Activated naive CD4-positive, alpha-beta T cell treated with anti-CD3 and anti-CD28 coated beads, Interleukin-2, amount 50 U/mL, for 72 hours (primary cell): ENCODE results near the gene RERG. TPM values are rescaled to one million over a fixed set of nuclear protein-coding genes. Genes with fewer than 3 reads are reported as not detected.

Experiments
- ATAC-seq, 2 donors: fragments of 150-1000 bp; cut with Tn5 transposase; 2 replicates each; pipeline ENCODE4 v1.10.0; 2021; ENCODE audit warnings: mild to moderate bottlenecking in 2 of 2, moderate library complexity in 2 of 2
- DNase-seq, 2 donors: peaks; one replicate each; pipeline ENCODE4 v3.0.0; 2021 to 2022; ENCODE audit warnings: low spot score in 2 of 2
- H3K27ac Mint-ChIP-seq, 2 donors: one replicate each; pipeline ENCODE4 v1.8.0; 2022; ENCODE audit warnings: mild to moderate bottlenecking in 2 of 2, mixed read lengths in 2 of 2
- H3K36me3 Mint-ChIP-seq, 2 donors: one replicate each; pipeline ENCODE4 v1.8.0; 2022; ENCODE audit warnings: mixed read lengths in 2 of 2
- H3K9me3 Mint-ChIP-seq, 2 donors: one replicate each; pipeline ENCODE4 v1.8.0; 2022; ENCODE audit warnings: mixed read lengths in 2 of 2
- total RNA-seq, 2 donors: library from RNA; stranded (reverse); gene quantifications; one replicate each; pipeline ENCODE4 v1.2.3, GENCODE V29; 2022

RERG gene
- total RNA-seq, 2 donors from 2014 or later = not detected

- ATAC-seq (no peak), DNase-seq (no peak)
- no peaks in the 10 kb centered on the region for H3K9me3 Mint-ChIP-seq
- no peaks in the 10 kb centered on the region for H3K36me3 Mint-ChIP-seq
- no peak overlapping the region for H3K27ac Mint-ChIP-seq
These were observed 19.8 kb downstream of the RERG start for GRCh38 chr12:15201456-15201855.

- DNase-seq (no peak), ATAC-seq (no peak)
- H3K36me3 Mint-ChIP-seq = no peaks in the 10 kb centered on the region
- H3K27ac Mint-ChIP-seq = no peak overlapping the region
- no peaks in the 10 kb centered on the region for H3K9me3 Mint-ChIP-seq
These were observed 20.2 kb downstream of the RERG start for GRCh38 chr12:15201056-15201455.

GRCh38 chr12:15200641-15201040 is 20.6 kb downstream of the RERG start:
- no peaks in the 10 kb centered on the region for H3K9me3 Mint-ChIP-seq
- no peaks in the 10 kb centered on the region for H3K36me3 Mint-ChIP-seq
- no peak for DNase-seq
- H3K27ac Mint-ChIP-seq = no peak overlapping the region
- no peak for ATAC-seq

GRCh38 chr12:15199930-15200329 is 21.3 kb downstream of the RERG start:
- no peaks in the 10 kb centered on the region for H3K9me3 Mint-ChIP-seq
- no peak overlapping the region for H3K27ac Mint-ChIP-seq
- ATAC-seq (no peak), DNase-seq (no peak)
- no peaks in the 10 kb centered on the region for H3K36me3 Mint-ChIP-seq

GRCh38 chr12:15196678-15197505 is 24.3 kb downstream of the RERG start:
- DNase-seq (no peak), ATAC-seq (no peak)
- H3K36me3 Mint-ChIP-seq = no peaks in the 10 kb centered on the region

GRCh38 chr12:15196221-15196620 is 25.0 kb downstream of the RERG start:
- no peaks in the 10 kb centered on the region for H3K36me3 Mint-ChIP-seq
- no peak overlapping the region for H3K27ac Mint-ChIP-seq
- ATAC-seq = no peak
- no peak for DNase-seq
- no peaks in the 10 kb centered on the region for H3K9me3 Mint-ChIP-seq

More at GRCh38 chr12:15196678-15197505, 24.3 kb downstream of the RERG start:
- Mint-ChIP-seq H3K27ac (no peak overlapping the region), H3K9me3 (no peaks in the 10 kb centered on the region)

- H3K36me3 Mint-ChIP-seq = no peaks in the 10 kb centered on the region
- DNase-seq (no peak), ATAC-seq (no peak)
- no peaks in the 10 kb centered on the region for H3K9me3 Mint-ChIP-seq
- no peak overlapping the region for H3K27ac Mint-ChIP-seq
These were observed 26.5 kb downstream of the RERG start for GRCh38 chr12:15194456-15195368.

GRCh38 chr12:15193946-15194345 is 27.3 kb downstream of the RERG start:
- Mint-ChIP-seq H3K36me3 (no peaks in the 10 kb centered on the region), H3K9me3 (no peaks in the 10 kb centered on the region), H3K27ac (no peak overlapping the region)
- DNase-seq (no peak), ATAC-seq (no peak)

- ATAC-seq (no peak), DNase-seq (no peak)
- no peaks in the 10 kb centered on the region for H3K9me3 Mint-ChIP-seq
- no peaks in the 10 kb centered on the region for H3K36me3 Mint-ChIP-seq
- H3K27ac Mint-ChIP-seq = no peak overlapping the region
These were observed 28.5 kb downstream of the RERG start for GRCh38 chr12:15192720-15193119.

GRCh38 chr12:15188127-15188526 is 33.1 kb downstream of the RERG start:
- Mint-ChIP-seq H3K36me3 (no peaks in the 10 kb centered on the region), H3K27ac (no peak overlapping the region), H3K9me3 (no peaks in the 10 kb centered on the region)
- ATAC-seq (no peak), DNase-seq (no peak)

- DNase-seq (no peak), ATAC-seq (no peak)
- Mint-ChIP-seq H3K36me3 (no peaks in the 10 kb centered on the region), H3K27ac (peak overlapping the region in 1 of 2 donors; percentile 37), H3K9me3 (no peaks in the 10 kb centered on the region)
These were observed 34.6 kb downstream of the RERG start for GRCh38 chr12:15186597-15186996.

- no peak for DNase-seq
- no peak for ATAC-seq
- Mint-ChIP-seq H3K27ac (no peak overlapping the region), H3K9me3 (no peaks in the 10 kb centered on the region), H3K36me3 (no peaks in the 10 kb centered on the region)
These were observed 36.7 kb downstream of the RERG start for GRCh38 chr12:15184484-15184883.

GRCh38 chr12:15183821-15184220 is 37.4 kb downstream of the RERG start:
- no peak for DNase-seq
- Mint-ChIP-seq H3K36me3 (no peaks in the 10 kb centered on the region), H3K27ac (no peak overlapping the region), H3K9me3 (no peaks in the 10 kb centered on the region)
- no peak for ATAC-seq

GRCh38 chr12:15181017-15181683 is 40.1 kb downstream of the RERG start:
- ATAC-seq (no peak), DNase-seq (no peak)

GRCh38 chr12:15180325-15180724 is 40.9 kb downstream of the RERG start:
- no peak for ATAC-seq
- no peaks in the 10 kb centered on the region for H3K9me3 Mint-ChIP-seq
- H3K27ac Mint-ChIP-seq = no peak overlapping the region
- no peak for DNase-seq
- no peaks in the 10 kb centered on the region for H3K36me3 Mint-ChIP-seq

More at GRCh38 chr12:15181017-15181683, 40.1 kb downstream of the RERG start:
- Mint-ChIP-seq H3K27ac (peak overlapping the region in 1 of 2 donors; percentile 48), H3K36me3 (no peaks in the 10 kb centered on the region), H3K9me3 (no peaks in the 10 kb centered on the region)

GRCh38 chr12:15179672-15180071 is 41.5 kb downstream of the RERG start:
- H3K9me3 Mint-ChIP-seq = no peaks in the 10 kb centered on the region
- no peak for DNase-seq
- no peaks in the 10 kb centered on the region for H3K36me3 Mint-ChIP-seq
- H3K27ac Mint-ChIP-seq = no peak overlapping the region
- no peak for ATAC-seq

- Mint-ChIP-seq H3K36me3 (no peaks in the 10 kb centered on the region), H3K27ac (no peak overlapping the region), H3K9me3 (no peaks in the 10 kb centered on the region)
- no peak for ATAC-seq
- no peak for DNase-seq
These were observed 48.1 kb downstream of the RERG start for GRCh38 chr12:15173142-15173541.
